ENCODE results near the gene RFX2.
A peak's percentile ranks its signal among the peaks of the same experiment; 100 is the strongest.

RFX2 gene

DNA sequence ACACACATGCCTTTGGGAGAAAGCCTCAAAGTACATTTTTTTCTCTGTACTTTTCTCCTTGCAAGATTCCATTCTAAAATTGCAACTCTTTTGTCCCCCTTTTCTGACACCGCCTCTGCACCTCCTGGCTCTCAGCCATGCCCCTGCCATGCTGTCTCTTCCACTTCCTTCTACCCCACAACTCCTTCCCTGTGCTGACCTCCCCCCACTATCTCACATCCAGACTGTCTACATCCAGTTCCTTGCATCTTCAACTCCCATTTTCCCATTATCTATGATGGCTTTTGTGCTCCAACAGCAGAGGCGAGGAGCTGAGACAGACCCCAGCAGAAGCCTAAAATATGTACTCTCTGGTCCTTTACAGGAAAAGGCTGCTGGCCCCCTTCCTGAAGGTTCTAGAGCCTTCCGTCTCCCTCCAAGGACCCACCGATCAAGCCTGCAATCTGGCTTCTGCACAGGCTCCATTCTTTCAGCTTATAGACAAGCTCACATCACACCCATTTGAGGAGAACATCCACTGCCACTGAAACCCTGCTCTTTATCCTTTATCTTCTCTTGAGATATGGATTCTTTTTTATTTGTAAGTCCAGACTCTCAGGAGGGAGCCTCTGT lies 50.2 kb downstream of the RFX2 start:
- no peak for DNase-seq

DNA sequence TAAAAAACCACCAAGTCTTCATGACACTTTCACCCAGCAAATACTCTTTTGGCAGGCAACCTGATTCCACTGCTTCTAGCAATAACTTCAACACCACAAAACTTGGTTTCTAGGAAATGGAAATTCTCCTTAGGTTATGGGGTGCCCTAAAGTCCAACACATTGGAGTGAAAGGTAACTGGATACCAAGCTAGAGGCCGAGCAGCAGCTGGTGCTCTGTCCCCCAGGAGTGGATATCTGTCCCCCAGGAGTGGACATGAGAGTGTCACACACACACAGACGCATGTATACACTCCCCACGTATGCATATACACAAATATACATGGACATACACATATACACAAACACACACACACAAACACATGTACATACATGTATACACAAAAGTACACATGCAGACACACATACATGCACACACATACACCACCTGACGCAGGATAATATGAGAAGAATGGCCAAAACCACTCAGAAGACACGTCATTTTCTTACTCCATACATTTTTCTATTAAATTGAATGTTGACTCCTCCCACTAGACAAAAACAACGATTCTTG lies 50.8 kb downstream of the RFX2 start:
- no peak for DNase-seq

DNA sequence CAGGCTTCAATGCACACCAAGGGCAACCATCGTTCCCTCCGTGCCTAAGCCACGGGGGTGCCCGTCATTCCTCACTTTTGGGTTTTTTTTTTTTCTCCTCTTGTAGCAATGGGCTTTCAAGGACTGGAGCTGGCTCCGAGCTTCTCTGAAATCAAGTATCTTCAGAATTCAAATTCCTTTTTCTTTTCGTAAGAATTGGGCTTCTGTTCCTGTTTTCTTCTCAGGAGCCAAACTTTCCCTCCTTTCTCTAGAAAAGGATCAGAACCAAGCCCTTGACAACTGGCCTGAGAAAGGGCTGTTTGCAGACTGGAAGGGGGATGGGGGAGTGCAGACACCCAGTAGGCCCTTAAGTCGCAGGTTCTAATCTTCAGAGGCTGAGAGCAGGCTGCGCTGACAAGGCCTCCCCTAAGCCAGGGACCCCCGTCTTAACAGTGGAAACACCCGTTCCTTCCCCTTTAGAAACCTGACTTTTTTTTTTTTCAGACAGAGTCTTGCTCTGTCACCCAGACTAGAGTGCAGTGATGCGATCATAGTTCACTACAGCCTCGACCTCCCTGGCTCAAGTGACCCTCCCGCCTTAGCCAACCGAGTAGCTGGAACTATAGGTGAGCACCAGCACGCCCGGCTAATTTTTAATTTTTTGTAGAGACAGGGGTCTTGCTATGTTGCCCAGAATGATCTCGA lies 51.6 kb downstream of the RFX2 start:
- DNase-seq, result no peak

DNA sequence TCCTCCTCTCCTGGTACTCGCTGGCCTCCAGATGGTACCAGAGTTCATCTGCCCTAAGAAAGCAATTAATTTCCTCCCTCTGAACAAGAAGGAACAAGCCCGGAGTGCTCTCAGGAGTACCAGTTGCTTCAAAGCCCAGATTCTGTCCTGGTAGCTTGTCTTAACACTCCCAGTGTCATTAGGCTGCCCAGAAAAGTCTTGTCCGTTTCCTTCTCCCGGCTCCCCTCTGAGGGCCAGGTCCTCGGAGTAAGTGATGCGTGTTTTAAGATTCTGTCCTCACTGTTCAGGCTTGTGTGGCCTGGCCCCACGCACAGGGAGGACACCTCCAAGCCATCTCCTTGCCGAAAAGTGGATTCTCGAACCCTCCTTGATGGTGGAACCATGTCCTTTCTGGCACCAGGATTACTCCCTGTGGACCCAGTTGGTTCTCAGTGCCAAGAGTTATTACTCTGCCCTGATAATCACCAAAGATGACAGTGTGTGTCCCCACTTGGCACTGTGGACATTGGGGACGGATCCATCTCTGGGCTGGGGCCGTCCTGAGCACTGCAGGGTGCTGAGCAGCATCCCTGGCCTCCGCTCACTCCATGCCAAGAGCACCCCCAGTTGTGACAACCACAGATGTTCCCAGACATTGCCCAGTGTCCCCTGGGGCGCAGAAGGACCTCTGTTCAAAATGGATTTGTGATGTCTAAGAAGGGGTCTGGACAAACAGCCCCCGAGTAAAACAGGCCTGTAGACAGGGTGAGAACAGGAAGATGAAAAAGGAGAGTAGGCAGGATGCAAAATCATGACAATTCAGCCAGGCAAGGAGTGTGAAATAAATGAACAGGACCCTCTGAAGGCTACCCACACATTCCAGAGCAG lies 52.4 kb downstream of the RFX2 start:
- DNase-seq, result no peak

DNA sequence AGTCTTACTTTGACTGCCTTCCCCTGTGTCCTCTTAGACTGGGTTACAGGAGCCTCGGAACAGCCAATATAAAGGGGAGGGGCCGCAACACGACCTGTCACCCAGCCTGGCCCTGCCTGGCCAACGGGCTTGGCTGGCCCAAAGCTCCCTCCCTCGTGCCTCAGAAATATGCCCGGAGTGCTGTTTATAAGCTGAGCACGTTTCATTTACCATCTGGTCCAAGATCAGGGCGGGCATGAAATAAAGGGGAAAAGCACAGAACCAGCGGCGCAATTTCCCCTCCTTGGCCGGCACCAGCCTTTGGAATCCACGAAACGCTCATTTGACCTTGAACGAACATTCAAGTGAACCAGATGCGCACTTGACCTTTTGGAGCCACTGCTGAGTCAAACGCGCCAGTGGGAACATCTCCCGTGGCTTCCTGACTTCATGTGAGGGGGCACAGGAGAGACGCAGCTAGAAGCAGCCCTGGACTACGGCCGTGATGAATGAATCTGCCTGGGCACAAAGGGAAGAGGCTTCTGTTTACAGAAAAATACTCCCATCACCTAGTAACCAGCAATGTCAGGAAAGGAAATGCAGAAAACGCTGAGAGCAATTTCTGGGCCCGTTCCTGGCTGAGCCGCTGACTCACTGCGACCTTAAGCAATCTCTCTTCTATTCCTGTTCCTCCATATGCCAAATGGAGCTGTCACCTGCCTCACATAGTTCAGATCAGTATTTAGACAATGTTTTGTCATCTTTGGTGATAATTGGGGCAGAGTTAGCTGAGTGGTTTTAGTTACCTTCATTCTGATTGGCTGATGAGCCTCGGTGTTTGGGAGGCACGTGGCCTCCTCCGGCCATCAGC lies 53.3 kb downstream of the RFX2 start:
- DNase-seq, result peak; percentile 83

DNA sequence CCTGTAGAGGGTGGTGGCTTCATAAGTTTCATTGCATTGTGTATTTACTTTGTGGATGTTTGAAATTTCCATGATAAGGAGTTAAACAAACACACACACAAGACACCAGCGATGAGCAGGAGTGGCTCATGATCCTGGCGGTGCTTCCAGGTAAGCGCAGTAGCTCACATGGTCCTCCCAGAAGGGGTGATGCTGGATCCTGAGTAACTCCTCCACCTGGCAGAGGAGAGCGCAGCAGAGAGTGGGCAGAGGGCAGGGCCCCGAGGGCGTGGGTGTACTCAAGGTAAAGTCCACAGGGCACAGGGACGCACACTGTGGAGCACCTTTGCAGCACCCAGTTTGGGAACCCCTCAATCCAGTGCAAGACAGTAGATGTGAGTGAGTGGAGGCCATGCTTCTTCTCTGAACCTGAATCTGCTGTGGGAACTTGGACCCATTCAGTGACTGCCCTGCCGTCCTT lies 54.0 kb downstream of the RFX2 start:
- no peak for DNase-seq

DNA sequence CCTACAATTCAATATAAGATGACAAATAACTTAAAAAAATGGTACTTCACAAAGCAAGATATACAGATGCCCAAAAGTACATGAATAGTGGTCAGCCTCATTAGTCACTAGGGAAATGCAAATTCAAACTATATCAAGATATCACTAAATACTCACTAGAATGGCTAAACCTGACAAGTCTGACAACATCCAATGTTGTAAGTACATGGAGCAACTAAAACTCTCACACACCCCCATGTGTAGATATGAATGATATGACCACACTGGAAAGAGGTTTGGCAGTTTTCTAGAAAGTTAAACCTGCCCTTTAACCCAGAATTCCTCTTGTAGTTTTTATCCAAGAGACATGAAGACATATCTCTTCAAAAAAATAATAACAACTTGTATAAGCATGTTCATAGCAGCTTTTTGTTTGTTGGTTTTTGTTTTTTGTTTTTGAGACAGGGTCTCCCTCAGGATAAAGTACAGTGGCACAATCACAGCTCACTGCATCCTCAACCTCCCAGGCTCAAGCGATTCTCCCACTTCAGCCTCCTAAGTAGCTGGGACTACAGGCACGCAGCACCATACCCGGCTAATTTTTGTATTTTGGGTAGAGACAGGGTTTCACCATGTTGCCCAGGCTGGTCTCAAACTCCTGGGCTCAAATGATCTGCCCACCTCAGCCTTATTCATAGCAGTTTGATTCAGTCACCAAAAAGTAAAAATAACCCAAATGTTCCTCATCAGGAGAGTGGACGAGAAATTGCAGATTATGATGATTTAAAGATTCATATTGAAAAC lies 55.1 kb downstream of the RFX2 start:
- no peak for DNase-seq

DNA sequence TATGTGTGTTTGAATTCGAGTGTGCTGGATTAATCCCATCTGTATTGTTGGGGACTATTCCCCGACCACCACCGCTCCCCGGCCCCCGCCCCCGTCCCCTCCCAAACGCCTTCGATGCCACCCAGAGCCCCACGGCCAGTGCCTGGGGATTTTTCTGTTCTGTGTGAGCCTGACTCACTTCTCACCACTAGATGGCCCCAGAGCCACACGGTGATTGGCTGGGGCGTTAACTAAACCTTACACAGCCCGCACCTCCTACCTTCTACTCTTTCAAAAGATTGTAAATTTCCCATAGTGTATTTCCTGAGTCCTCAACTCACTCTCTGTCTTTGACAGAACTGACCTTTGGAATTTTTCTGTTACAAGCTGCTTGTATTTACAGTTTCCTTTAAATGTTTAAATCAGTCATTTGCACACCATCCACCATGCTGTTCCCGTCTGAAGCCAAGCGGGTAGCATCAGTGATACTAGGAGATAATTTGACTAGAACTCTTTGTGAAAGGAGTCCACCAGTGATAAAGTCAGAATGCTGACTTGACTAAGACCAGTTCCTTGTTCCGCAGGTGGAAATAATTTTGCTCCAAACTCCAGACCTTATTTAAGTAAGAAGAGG lies 61.4 kb downstream of the RFX2 start:
- peak; percentile 78 for DNase-seq

DNA sequence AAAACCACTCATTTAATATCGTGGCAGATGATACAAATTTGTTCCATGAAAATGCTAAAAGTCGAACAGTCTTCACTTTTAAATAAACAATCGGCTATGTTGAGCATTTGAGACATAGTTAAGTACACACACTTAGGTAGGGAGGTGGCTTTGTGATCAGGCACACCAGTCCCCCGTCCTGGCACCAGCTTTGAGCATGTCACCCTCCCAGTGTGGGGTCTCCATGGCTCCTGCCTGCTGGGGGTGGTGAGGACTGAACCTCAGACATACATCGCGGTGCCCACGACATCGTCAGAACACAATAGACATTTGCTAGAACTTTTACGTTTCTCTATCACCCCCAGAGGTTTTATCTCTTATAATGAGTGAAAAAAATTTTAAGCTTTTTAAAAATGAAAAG lies 62.0 kb downstream of the RFX2 start:
- no peak for DNase-seq

DNA sequence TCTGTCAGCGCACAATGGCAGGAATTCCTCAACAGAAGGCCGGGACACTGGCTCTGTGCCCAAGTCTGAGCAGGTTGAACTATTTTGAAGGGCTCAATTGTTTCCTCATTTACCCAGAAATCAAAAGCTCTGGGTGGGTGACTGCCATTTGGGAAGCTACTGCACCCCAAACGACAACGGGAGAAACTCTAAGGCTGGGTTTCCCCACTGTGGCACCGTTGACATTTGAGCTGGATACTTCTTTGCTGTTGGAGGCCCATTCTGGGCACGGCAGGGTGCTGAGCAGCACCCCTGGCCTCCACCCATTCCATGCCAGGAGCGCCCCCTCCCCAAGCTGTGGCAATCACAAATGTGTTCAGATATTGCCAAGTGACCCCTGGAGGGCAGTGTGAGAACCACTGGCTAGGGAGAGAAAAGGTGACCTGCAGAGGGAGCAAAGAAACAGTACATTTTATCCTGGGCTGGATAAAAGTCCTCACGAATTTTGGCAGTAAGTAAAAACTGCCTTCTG lies 62.5 kb downstream of the RFX2 start:
- peak; percentile 62 for DNase-seq

DNA sequence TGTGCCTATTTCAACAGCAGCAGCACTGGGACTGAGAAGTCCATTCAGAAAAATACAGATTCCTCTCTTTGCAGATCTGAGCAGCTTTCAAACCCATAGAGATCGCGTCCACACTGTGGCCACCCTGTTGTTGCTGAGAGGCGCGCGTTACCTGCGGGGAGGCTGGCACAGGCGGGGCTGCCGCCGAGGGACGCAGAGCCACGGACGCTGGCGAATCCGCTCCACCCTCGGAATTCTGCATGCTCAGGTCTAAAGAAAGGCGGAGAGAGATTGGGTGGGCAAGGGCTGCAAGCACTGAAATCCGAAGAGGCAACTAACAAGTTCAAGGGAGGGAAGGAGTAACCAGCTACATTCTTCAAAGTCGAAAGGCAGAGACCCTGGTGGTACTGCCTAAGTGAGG lies 63.0 kb downstream of the RFX2 start:
- DNase-seq, result no peak

DNA sequence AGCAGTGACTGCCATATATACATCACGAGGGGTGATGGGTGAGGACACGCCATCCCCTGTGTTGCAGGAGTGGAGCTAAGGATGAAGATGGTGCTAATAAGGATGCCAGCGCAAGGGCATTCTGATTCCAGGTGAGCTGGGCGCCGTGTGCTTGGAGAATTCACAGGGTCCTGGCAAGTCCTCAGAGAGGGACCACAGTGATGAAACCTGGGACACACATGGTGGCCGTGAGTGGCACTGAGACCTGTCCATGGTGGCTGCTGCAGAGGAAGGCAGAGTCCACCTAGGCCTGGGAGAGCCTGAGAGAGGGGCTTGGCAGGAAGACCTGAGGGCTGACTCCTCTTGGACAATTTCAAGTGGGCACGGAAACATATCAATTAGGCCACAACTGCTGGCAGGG lies 65.2 kb downstream of the RFX2 start:
- no peak for DNase-seq

DNA sequence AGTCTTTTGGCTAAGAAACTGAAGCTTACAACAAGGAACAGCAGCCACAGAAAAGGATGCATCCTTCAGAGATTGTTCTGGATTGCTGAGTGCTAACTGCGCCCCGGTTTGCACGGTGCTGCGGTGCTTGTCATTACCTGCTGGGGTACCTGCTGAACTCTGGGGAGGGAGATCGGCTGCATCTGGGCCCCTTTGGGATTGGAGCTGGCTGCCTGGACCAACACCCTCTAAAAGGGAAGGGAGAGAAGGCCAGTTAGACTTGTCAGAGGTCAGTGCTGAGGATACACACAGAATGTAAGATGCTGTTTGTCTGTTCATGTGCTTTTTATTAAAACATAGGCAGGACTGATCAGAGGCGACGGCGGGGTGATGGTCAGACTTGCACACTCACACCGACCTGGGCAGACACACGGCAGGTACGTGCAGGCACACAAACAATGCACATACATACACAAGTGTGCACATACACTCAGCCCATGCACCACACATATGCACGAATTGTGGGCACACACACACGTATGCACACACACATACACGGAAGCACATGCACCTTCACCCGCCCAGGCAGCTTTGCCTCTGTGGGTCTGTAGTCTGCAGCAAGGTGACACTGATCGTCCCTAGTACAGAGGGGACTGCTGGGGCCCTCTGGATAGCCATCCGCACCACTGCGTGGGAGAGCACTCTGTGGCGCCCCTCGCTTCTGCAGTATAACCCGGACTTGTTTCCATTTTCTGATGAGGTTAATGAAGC lies 66.1 kb downstream of the RFX2 start:
- DNase-seq, result no peak

DNA sequence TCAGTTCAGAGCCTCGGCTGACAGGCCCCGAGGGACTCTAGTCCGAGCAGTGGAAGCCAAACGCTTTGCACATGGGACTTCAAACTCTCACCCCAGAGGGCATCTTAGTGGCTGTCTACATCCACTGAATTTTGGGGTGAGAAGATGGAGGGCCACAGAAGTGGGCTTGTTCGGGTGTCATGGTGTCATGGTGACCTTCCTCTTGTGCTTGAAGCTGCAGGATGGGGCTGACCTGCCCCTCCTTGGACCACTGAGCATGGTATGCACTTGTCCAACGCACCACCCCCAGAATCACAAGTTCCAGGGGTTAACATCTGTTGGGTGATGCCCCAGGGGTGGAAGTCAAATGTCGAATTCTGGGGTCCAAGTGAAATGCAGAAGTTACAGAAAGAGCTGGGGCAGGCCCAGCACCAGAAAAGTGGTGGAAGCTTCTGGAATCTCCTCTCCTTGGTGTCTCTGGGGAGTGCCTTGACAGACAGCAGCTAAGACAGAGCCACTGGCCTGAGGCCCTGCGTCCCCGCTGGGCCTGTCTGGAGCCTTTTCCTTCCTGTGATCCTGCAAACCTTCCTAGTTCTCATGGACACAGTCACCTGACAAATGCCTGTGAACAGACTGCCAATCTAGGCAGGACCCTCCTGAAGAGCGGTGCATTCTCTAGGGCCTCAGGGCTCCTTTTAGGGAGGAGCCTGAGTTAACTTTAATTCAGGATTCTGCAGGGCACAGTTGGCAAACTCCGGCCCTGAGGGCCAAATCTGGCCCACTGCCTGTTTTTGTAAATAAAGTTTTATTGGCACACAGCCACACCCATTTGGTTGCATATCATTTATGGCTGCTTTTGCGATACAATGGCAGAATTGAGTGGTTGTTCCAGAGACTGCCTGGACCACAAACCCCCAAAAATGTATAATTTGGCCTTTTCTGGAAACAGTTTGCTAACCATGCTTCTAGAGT lies 67.2 kb downstream of the RFX2 start:
- no peak for DNase-seq

DNA sequence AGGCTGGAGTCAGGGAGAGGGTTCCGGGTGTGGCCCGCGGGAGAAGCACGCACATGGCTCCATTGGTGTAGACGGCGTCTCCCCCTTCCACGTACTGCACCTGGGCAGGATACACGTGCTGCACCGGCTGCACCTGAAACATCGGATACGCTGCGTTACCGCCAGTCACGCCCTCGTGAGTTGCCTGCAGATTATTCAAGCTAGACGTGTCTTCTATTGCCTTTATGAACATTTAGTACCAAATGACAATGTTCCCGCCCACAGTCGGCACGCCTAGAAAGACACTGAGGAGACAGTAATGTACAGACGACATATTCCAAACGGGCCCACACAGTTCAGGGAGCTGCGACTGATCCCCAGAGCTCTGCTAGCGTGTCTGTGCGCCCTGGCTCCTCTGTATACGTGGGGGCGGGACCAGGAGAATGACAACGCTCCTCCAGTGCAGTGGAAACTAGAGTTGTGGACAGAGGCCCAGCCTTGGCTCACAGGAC lies 68.3 kb downstream of the RFX2 start:
- no peak for DNase-seq

DNA sequence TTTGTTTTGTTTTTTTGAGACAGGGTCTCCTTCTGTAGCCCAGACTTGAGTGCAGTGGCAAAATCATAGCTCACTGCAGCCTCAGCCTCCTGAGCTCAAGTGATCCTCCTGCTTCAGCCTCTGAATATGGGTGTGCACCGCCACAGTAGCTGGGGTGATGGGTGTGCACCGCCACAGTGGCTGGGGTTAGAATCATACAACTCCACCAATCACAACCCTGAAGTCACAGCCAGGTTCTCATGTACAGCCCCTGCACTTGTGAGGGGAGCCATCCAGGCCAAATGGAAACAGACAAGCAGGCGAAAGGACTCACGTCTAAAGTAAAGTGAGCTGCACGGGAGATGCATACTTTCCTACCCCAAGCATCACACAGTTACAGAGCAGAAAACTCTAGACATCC lies 69.2 kb downstream of the RFX2 start:
- no peak for DNase-seq

DNA sequence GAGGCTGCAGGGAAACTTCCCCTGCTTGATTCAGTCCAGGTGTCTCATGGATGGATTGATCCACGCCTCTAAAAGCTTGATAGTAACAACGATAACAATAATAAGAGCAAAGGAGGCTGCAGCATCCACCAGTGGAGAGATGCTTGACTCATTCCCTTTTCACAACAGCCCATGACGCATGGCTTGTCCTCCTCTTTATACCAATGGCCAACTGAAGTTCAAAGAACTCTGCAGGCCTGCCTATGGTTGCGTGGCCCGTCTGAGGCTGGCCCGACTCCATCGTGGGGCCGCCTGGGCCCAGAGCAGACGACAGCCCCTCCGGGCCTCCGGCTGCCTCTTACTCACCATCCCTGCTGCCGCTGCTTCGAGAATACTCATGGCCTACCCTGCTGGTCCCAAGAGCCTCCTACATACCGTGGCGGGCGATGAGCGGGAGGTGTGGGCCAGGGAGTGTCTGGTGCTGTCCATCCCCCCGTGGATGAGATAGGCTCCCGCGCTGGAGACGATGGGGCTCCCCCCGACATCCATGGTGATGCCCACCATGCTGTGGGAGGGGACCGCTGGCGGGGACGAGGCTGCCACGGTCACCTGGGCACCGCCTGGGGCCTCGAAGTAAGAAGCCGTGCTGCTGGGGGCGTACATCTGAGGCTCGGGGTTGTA lies 70.6 kb downstream of the RFX2 start:
- DNase-seq, result no peak
